Suprapubic skin (tissue), 4 donors: ENCODE measurements around the gene APOBEC3A.

Experiments
- CTCF ChIP-seq, 2 donors: fragments of 200-600 bp in 1 of 2; fragments of 450-650 bp in 1 of 2; sonication (generic) in 1 of 2; IDR thresholded peaks; one replicate each; pipeline ENCODE4 v1.5.1; 2016 to 2019; ENCODE audit warnings: antibody characterized with exemption in 2 of 2, mild to moderate bottlenecking in 1 of 2, moderate library complexity in 1 of 2
- EP300 ChIP-seq: sonication (generic); formaldehyde crosslinking; IDR thresholded peaks from one replicate; pipeline ENCODE4 v1.6.1; 2017; ENCODE audit warnings: antibody characterized with exemption
- POLR2A ChIP-seq, 2 donors: fragments of 450-650 bp; IDR thresholded peaks; one replicate each; pipeline ENCODE4 v1.6.1; 2017; ENCODE audit warnings: antibody characterized with exemption in 2 of 2, mild to moderate bottlenecking in 2 of 2, moderate library complexity in 2 of 2
- POLR2AphosphoS5 ChIP-seq, 3 donors: sonication (generic); formaldehyde crosslinking; IDR thresholded peaks; one replicate each; pipeline ENCODE4 v1.6.1; 2017; ENCODE audit warnings: antibody characterized with exemption in 3 of 3

DNA sequence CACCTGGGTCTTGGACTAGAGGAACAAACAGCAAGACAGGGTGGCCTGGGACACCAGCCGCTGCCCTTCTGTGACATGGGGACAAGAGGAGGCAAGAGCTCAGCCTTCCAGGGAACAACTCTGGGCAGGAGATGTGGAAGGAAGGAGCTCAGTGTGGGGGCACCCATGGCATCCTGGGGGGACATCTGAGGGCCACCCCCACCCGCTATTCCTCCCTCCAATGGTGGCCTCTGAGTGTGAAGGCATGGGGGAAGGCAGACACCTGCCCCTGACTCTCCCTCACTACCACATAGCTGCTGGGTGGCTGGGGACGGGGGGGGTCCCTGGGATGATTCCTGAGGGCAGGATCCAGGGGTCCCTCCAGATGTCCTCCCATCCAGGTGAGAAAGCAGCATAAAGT is 29.2 kb downstream of the APOBEC3A start:
- TF ChIP-seq CTCF (IDR thresholded peaks at IDR 0.05) (no peak), EP300 (no peak), POLR2A (IDR thresholded peaks at IDR 0.05) (no peak), POLR2AphosphoS5 (IDR thresholded peaks at IDR 0.05) (no peak)
